GM18909 (cell line): ENCODE measurements around the gene PEX7.
"Not testable (repeated sequence)": the region's sequence is repeated elsewhere in the genome, so short reads cannot be mapped to it uniquely, and the experiment has no call there.

ENCODE experiments used
- ATAC-seq: cut with Tn5 transposase; IDR thresholded peaks from one replicate; pipeline ENCODE4 v1.9.1; 2021; ENCODE audit warnings: mild to moderate bottlenecking; ENCODE audit not compliant: unreplicated experiment, poor library complexity

PEX7 gene

DNA sequence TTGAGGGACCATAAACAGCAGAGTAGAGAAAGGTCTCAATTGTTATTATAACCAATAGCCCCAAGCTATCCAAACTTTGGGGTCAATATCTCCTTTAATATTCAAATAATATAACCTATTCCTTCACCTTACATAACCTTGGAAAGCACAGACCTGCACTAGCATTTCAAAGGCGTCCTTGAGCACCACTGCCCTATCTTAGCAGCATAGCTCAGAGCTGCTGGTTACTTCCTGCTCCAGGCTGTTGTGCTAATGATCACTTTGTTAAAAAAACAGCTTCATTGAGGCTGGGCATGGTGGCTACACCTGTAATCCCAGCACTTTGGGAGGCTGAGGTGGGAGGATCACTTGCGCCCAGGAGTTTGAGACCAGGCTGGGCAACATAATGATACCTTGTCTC, 110.2 kb downstream of the PEX7 start:
- no peak for ATAC-seq

GRCh38 chr6:136945072-136945471, 122.7 kb downstream of the PEX7 start:
- no peak for ATAC-seq

DNA sequence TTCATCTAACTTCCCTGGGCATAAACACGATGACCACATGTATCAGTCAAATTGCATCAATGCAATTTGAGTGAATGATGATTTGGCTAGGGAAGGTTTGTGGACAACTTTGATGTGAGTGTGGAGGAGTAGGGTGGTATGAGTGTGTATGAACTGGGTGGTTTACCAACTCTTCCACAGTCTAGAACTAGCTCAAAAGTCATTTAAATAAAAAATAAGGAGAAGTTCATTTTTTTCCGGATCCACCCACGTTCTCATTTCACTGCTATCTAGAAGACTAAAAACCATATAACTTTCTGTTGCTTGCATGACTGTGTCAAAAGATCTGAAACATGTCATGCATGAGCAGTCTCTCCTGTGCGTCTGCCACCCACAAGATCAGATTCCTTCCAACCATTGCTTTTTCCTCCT, 123.3 kb downstream of the PEX7 start:
- ATAC-seq: no peak

DNA sequence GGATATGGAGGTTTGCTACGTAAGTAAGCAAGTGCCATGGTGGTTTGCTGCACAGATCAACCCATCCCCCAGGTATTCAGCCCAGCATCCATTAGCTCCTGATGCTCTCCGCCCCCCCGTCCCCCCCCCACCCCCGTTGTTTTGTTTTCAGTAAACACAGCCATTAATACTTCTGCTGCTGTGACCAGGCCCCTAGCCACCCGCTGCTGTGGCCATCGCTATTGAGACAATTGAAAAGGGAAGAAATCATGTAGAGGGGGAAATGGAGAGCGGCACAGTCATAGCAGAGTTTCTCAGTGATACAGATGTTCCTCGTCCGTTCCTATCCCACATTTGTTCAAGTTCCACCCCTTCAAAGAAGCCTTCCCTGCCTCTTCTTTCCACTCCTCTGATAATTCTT, 124.6 kb downstream of the PEX7 start:
- ATAC-seq: no peak

GRCh38 chr6:136949957-136950356, 127.6 kb downstream of the PEX7 start:
- not testable (repeated sequence) for ATAC-seq

DNA sequence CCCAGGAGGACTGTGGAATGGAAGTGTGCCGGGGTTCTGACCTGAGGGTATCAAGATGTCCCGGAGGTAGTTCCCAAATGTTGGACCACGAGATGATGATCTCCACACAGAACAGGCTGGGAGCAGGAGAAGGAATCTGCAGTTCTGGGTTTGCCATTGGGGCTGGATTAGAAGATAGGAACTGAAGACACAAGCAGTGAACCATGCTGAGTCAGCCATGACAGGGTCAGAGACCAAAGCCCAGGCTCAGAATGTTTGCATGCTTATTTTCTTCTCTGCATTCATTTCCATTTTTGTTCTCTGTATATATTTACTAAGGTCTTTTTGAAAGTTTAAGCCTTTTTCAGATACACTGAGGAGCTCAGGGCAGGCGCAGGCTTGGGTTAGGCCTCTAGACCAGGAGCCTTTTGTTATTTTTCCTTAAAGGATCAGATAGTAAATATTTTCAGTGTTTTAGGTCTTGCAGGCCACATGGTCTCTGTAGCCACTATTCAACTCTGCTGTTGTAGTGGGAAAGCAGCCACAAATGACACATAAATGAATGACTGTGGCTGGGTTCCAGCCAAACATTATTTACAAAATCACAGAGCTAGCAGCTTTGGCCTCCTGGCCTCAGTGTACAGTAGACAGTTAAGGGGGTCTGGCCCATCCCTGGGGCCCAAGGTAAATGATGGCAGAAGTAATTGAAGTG, 128.2 kb downstream of the PEX7 start:
- no peak for ATAC-seq

GRCh38 chr6:136952714-136953260, 130.4 kb downstream of the PEX7 start:
- no peak for ATAC-seq

DNA sequence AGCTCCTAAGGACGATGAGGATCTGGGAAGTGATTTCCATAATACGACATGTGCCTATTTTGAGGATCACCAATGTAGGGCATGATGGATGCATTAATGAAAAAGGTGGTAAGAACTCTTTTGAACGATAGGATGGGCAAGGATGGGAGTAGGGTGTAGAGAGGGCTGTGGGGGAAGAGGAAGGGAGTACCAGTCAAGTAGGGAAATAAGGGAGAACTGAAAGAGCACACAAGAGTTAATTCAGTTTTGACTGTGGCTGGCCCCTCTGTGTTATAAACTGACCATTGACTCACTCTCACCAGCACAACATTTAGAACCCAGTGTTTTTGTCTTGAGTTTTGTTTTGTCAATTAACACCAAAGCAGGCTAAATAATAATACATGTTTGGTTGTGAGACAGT, 132.7 kb downstream of the PEX7 start:
- ATAC-seq: no peak

DNA sequence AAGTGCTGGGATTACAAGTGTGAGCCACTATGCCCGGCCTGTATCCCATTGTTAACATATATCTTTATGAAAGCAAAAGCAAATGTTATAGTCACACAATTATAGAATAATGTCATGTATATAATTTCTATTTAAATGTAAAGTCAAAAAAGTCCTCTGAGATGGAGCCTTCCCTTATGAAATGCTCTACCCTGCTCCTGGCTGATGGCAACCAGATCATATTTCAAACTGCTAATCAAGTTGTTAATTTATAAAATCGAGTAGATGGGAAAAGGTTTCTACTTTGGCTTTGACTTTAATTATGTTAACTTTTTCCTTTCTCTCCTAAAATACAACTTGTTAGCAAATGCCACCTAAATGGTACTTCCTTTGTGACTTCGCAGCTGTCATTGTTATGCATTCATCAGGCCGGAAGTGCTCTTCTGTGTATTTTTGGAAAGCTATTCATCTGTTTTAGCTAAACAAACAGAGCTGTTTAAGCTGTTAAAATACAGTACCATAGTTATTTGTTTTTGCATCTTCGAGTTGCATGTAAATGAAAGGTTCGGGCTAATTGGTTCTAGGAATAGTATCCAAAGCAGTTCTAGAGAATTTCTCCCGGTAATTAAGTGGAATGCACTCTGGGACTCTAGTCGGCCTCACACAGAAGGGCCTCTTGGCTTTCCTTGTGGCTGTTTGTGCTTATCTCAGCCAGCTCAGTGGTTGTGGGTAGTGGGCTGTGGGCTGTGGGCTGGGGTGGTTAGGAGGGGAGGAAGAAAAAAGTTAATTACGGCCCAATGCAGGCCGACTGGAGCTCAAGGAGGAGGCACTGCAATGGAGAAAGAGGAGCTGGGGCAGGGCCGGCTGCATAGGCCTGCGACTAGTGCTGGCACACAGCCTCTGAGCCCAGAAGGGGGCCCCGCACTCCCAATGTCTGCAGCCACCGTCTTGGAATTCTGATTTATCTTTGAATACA, 134.5 kb downstream of the PEX7 start:
- no peak for ATAC-seq

- ATAC-seq: no peak
Observed at GRCh38 chr6:136958168-136958567, 135.8 kb downstream of the PEX7 start.

DNA sequence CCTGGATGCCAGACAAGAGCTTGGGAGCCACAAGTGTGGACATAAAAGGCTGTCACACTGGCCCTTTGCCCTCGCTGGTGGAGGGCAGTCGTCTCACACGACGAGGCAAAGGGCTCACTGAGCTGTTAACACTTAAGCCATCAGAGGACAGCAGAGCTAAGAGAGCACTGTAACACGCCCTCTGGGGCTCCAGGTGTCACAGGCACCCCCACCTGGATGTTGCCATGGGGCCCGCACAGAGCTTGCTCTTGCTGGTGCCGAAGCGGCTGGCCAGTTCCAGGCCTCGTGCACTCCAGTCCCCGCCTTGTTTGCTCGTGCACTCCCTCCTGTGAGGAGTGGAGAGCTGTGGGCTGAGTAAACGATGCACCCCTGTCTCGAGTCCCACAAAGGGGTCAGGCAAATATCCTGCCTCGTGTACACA, 137.1 kb downstream of the PEX7 start:
- ATAC-seq: no peak

GRCh38 chr6:136959935-136960334, 137.5 kb downstream of the PEX7 start:
- not testable (repeated sequence) for ATAC-seq

- no peak for ATAC-seq
Observed at GRCh38 chr6:136960781-136961180, 138.4 kb downstream of the PEX7 start.

DNA sequence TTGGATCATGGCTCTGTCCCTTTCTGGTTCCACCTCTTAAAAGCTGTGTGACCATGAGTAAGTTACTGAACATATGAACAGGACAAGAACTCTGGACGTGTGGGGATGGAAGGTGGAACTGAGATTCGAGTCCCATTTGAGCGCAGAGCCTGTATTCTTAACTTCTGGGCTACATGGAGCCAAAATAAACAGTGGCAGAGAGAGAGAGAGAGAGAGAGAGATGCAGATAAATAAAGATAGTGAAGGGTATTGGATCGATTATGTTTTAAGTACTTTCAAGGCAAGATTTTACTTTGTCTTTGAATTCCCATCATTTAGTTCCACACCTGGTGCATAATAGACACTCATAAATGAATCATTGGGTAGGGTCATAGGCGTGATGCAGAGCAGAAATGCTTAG, 139.5 kb downstream of the PEX7 start:
- no peak for ATAC-seq

DNA sequence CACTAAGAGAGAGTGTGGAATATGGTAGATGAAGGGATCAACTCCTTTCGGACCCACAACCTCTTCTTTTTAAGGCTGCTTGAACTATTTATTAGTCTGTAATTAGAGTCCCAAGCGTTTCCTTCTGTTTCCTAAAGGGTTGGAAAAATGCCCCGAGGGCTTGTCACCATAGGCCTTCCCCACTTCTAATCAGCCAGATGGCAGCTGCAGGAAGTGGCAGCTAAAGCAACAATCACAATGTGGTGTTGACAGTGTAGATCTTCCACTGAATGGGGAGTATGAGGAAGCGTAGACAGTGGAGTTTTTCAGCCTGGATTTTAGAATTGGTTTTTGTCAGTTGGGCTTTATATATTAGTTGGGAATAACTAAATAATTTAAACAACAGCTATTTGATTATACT, 140.3 kb downstream of the PEX7 start:
- no peak for ATAC-seq

DNA sequence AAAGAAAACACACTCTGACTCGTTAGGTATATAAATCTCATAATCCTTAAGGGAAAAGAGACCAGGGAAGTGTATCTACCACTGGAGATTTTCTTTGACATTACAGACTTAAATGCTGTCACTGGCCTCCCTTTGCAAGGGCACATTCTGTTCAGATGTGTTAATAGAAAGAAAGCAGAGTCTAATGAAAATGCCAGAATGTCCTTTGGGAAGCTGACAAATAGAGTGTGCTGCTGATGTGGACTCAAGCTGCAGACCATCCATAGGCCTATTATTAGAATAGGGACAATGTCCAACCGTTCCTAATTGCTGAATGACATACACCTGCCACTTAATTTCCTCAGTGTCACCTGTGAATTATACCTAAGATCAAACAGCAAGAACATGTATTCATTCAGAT, 140.9 kb downstream of the PEX7 start:
- ATAC-seq: no peak
